HepG2 (cell line): ENCODE results near the gene EDEM1. TPM values are rescaled to one million over a fixed set of nuclear protein-coding genes. Genes with fewer than 3 reads are reported as not detected.
A peak's percentile ranks its signal among the peaks of the same experiment; 100 is the strongest.
"Not testable (repeated sequence)": the region's sequence is repeated elsewhere in the genome, so short reads cannot be mapped to it uniquely, and the experiment has no call there.

Experiments
- ATAC-seq: fragments of 200-7000 bp; cut with Tn5 transposase; 3 replicates; pipeline ENCODE4 v1.9.1; 2020; ENCODE audit warnings: mild to moderate bottlenecking, moderate library complexity
- BruUV-seq: library from RNA; stranded (reverse); fragments of 400-500 nt; replicated peaks from 2 replicates; lab custom pipeline; 2021; lab: Mats Ljungman, UMichigan
- CTCF ChIA-PET: fragments of 300-600 bp; formaldehyde crosslinking; extraction: SDS; loops from one replicate; lab custom pipeline; 2021; ENCODE audit warnings: low total read pairs, inconsistent platforms, low intra/inter-chr PET ratio; lab: Yijun Ruan, JAX
- POLR2A ChIA-PET: fragments of 350-600 bp; sonication (Branson Sonifier 250); formaldehyde crosslinking; loops from one replicate; lab custom pipeline; 2020; ENCODE audit warnings: antibody characterized with exemption, inconsistent platforms; lab: Yijun Ruan, JAX
- DNase-seq: peaks from one replicate; pipeline ENCODE4 v3.0.0-alpha.2; 2015; ENCODE audit warnings: low spot score
- FAIRE-seq: peaks from 3 replicates; lab custom pipeline; 2011; peaks lifted over from hg19 to GRCh38; lab: Jason Lieb, UNC
- H2AFZ ChIP-seq: one replicate; pipeline ENCODE4 v1.6.1; 2011; ENCODE audit warnings: low read length, inconsistent platforms
- H3K27ac ChIP-seq: fragments of 300-600 bp; 3 replicates; pipeline ENCODE4 v1.8.0; 2011; ENCODE audit warnings: mixed run types, mild to moderate bottlenecking, mixed read lengths, low read length, inconsistent platforms; ENCODE audit not compliant: insufficient read depth; ENCODE audit errors: extremely low read length
- H3K27me3 ChIP-seq, 2 experiments: fragments of 200-600 bp in 1 of 2; 2 replicates in 1 of 2; 3 replicates in 1 of 2; pipeline versions ENCODE4 v1.6.0 to v1.8.0; 2011; ENCODE audit warnings: low read length in 2 of 2, mild to moderate bottlenecking in 2 of 2, moderate library complexity in 2 of 2, inconsistent platforms in 1 of 2; ENCODE audit not compliant: insufficient read depth in 2 of 2, control insufficient read depth in 1 of 2
- H3K36me3 ChIP-seq, 2 experiments: fragments of 200-600 bp in 1 of 2; replicated peaks in 1 of 2; 2 replicates in 1 of 2; 3 replicates in 1 of 2; pipeline versions ENCODE4 v1.5.1 to v1.8.0; 2011; ENCODE audit warnings: low read length in 2 of 2, inconsistent platforms in 1 of 2; ENCODE audit not compliant: insufficient read depth in 2 of 2, control insufficient read depth in 1 of 2
- H3K4me1 ChIP-seq: 2 replicates; pipeline ENCODE4 v1.5.1; 2012; ENCODE audit warnings: low read length, inconsistent platforms; ENCODE audit not compliant: insufficient read depth
- H3K4me2 ChIP-seq: 2 replicates; pipeline ENCODE4 v1.6.0; 2011; ENCODE audit warnings: low read depth, low read length, inconsistent platforms
- H3K4me3 ChIP-seq, 3 experiments: fragments of 200-600 bp in 1 of 3; sonication (generic), shearing (Covaris generic) in 1 of 3; replicated peaks in 1 of 3; 2 replicates each; pipeline ENCODE4 v1.5.1; 2011 to 2016; ENCODE audit warnings: low read length in 3 of 3, inconsistent platforms in 2 of 3, low read depth in 2 of 3, mild to moderate bottlenecking in 2 of 3, control low read depth in 1 of 3, mixed read lengths in 1 of 3; ENCODE audit not compliant: insufficient read depth in 1 of 3
- H3K79me2 ChIP-seq: one replicate; pipeline ENCODE4 v1.6.1; 2011; ENCODE audit warnings: low read length, inconsistent platforms; ENCODE audit not compliant: insufficient read depth
- H3K9ac ChIP-seq: 2 replicates; pipeline ENCODE4 v1.6.0; 2011; ENCODE audit warnings: mild to moderate bottlenecking, low read depth, low read length, inconsistent platforms; ENCODE audit not compliant: insufficient read depth
- H3K9me3 ChIP-seq: 2 replicates; pipeline ENCODE4 v1.5.1; 2012; ENCODE audit warnings: mild to moderate bottlenecking, low read length
- H4K20me1 ChIP-seq: 2 replicates; pipeline ENCODE4 v1.6.0; 2011; ENCODE audit warnings: inconsistent platforms, mild to moderate bottlenecking, low read length, moderate library complexity; ENCODE audit not compliant: insufficient read depth
- RBM22 ChIP-seq: fragments of 200-400 bp; formaldehyde crosslinking; optimal IDR thresholded peaks from 2 replicates; pipeline ENCODE3; 2017; ENCODE audit warnings: mild to moderate bottlenecking, low read length, moderate library complexity
- ZNF678 ChIP-seq: sonication (generic); formaldehyde crosslinking; IDR thresholded peaks from 2 replicates; pipeline ENCODE4 v1.4.0; 2020; ENCODE audit warnings: mild to moderate bottlenecking, missing genetic modification reagents
- WGBS: methylation state at CpG from one replicate; pipeline ENCODE4 v1.1.6; 2017; ENCODE audit warnings: low lambda C conversion rate; 5-methylcytosine and 5-hydroxymethylcytosine counted together
- in situ Hi-C: cut with HindIII; loops from 2 replicates; pipeline ENCODE4 v1.10.0; 2017; ENCODE audit warnings: low pct_unique_long_range_greater_than_20kb; ENCODE audit not compliant: extremely low pct_ligation_motif_present
- intact Hi-C: fragments of 100-400 bp; cut with micrococcal nuclease; formaldehyde crosslinking; loops from one replicate; pipeline ENCODE4 v1.10.0; 2022; ENCODE audit not compliant: unreplicated experiment
- polyA plus RNA-seq, 8 experiments: library from polyadenylated mRNA; depleted of rRNA in 3 of 8; stranded (reverse) in 7 of 8; unstranded in 1 of 8; fragments of >200 nt; fragmentation: Illumina TruSeq in 4 of 8; extraction: Trizol in 4 of 8; gene quantifications; 2 replicates each; pipeline versions ENCODE4 v1.2.1 to v1.2.3, GENCODE V29; 2011 to 2016; ENCODE audit warnings: low read depth in 4 of 8, missing spikeins in 1 of 8, mixed read lengths in 1 of 8; ENCODE audit not compliant: insufficient read depth in 1 of 8
- total RNA-seq, 5 experiments: library from RNA; depleted of rRNA; stranded (reverse); fragments of >200 nt; fragmentation: Illumina TruSeq; extraction: Trizol; gene quantifications; 2 replicates each; pipeline ENCODE4 v1.2.3, GENCODE V29; 2016; ENCODE audit warnings: low read depth in 1 of 5

The EDEM1 gene
- total and polyA plus RNA-seq, 2 of the 13 experiments (the other 11 are each of a cell fraction or from before 2014, with no cell fraction given) = 13.8 to 25.8 TPM

- ChIA-PET CTCF (no interaction called here), POLR2A (no interaction called here)
- ATAC-seq (no peak), FAIRE-seq (no peak), DNase-seq (no peak)
- 96% methylated on average over 2 of the region's 2 CpGs for WGBS
- Histone ChIP-seq H3K4me2 (no peak overlapping the region), H3K4me1 (peaks cover 16% of the 10 kb centered on the region), H3K9ac (no peak overlapping the region), H3K27me3 (no peaks in the 10 kb centered on the region), H3K4me3 (no peak overlapping the region), H2AFZ (no peak overlapping the region), H3K36me3 (peaks cover 5 to 46% of the 10 kb centered on the region in 2 experiments), H3K79me2 (peaks cover 6% of the 10 kb centered on the region), H4K20me1 (no peaks in the 10 kb centered on the region), H3K9me3 (no peaks in the 10 kb centered on the region), H3K27ac (no peak overlapping the region)
- TF ChIP-seq ZNF678 (CRISPR knock-in tag) (no peak), RBM22 (peak; percentile 46)
- intact Hi-C loops = loop anchor here (10.0 kb wide), 1 partner anchor 197 kb away; no protein-coding TSS in a partner anchor
- in situ Hi-C loops = no loop called here
- BruUV-seq = no TSS peak
These were observed 5.9 kb upstream of the EDEM1 start for GRCh38 chr3:5181469-5182141.

- Histone ChIP-seq H3K4me1 (peaks cover 16% of the 10 kb centered on the region), H3K36me3 (peaks cover 1 to 28% of the 10 kb centered on the region in 2 experiments; a peak in 3 of 5 replicates), H3K79me2 (peaks cover 15% of the 10 kb centered on the region)
- H3K9me3 ChIP-seq, in situ Hi-C loops, POLR2A ChIA-PET, FAIRE-seq, H3K9ac ChIP-seq, H4K20me1 ChIP-seq, BruUV-seq, DNase-seq, ATAC-seq, H2AFZ ChIP-seq, CTCF ChIA-PET, H3K4me3 ChIP-seq, H3K27ac ChIP-seq, H3K27me3 ChIP-seq, H3K4me2 ChIP-seq: not testable (repeated sequence)
- intact Hi-C loops = loop anchor here (10.0 kb wide), 1 partner anchor 199 kb away; no protein-coding TSS in a partner anchor
- WGBS = 98% methylated on average over 12 of the region's 12 CpGs
These were observed 3.8 kb upstream of the EDEM1 start for GRCh38 chr3:5183714-5184113.
